ENCODE measurements around the gene RPL18. TPM values are rescaled to one million over a fixed set of nuclear protein-coding genes. Genes with fewer than 3 reads are reported as not detected.
A peak's percentile ranks its signal among the peaks of the same experiment; 100 is the strongest.

Gene RPL18
- polyA plus RNA-seq, 4 donors = 2,041 to 3,184 (median 2,596) TPM

- no peak for FAIRE-seq
- DNase-seq = peak; percentile 50 to 54
These were observed 10.1 kb downstream of the RPL18 start for GRCh38 chr19:48608798-48609263.

GRCh38 chr19:48607359-48607755 lies 11.6 kb downstream of the RPL18 start:
- Histone ChIP-seq H3K4me3 (ENCODE audit: low read depth in 1 of 3, low read length in 3 of 3) (no peak overlapping the region), H3K27me3 (ENCODE audit: control insufficient read depth in 3 of 3, insufficient read depth in 3 of 3, low read length in 3 of 3) (no peaks in the 10 kb centered on the region), H3K36me3 (ENCODE audit: control insufficient read depth in 3 of 3, insufficient read depth in 2 of 3, low read depth in 1 of 3, low read length in 3 of 3) (peaks cover 0 to 74% (median 2%) of the 10 kb centered on the region in 3 donors), H3K27ac (ENCODE audit: low read depth in 1 of 3, low read length in 2 of 3) (no peak overlapping the region), H3K4me1 (ENCODE audit: control insufficient read depth in 3 of 3, insufficient read depth in 2 of 3, low read depth in 1 of 3, low read length in 2 of 3) (peaks cover 0 to 6% (median 0%) of the 10 kb centered on the region in 3 donors), H3K9me3 (ENCODE audit: control insufficient read depth in 2 of 2, insufficient read depth in 1 of 2, low read depth in 1 of 2, low read length in 1 of 2) (no peaks in the 10 kb centered on the region)
- FAIRE-seq = no peak
- WGBS, 3 donors = 87 to 93% (median 88%) methylated on average over 7 of the region's 7 CpGs
- DNase-seq = no peak

More at GRCh38 chr19:48608798-48609263, 10.1 kb downstream of the RPL18 start:
- Histone ChIP-seq H3K4me3 (ENCODE audit: low read depth in 1 of 3, low read length in 3 of 3) (no peak overlapping the region), H3K27ac (ENCODE audit: low read depth in 1 of 3, low read length in 2 of 3) (no peak overlapping the region), H3K4me1 (ENCODE audit: control insufficient read depth in 3 of 3, insufficient read depth in 2 of 3, low read depth in 1 of 3, low read length in 2 of 3) (peaks cover 0 to 14% (median 0%) of the 10 kb centered on the region in 3 donors), H3K36me3 (ENCODE audit: control insufficient read depth in 3 of 3, insufficient read depth in 2 of 3, low read depth in 1 of 3, low read length in 3 of 3) (peaks cover 0 to 74% (median 2%) of the 10 kb centered on the region in 3 donors), H3K27me3 (ENCODE audit: control insufficient read depth in 3 of 3, insufficient read depth in 3 of 3, low read length in 3 of 3) (no peaks in the 10 kb centered on the region), H3K9me3 (ENCODE audit: control insufficient read depth in 2 of 2, insufficient read depth in 1 of 2, low read depth in 1 of 2, low read length in 1 of 2) (no peaks in the 10 kb centered on the region)
- 17 to 20% (median 18%) methylated on average over 9 of the region's 9 CpGs for WGBS, 3 donors

- Histone ChIP-seq H3K9me3 (ENCODE audit: control insufficient read depth in 2 of 2, insufficient read depth in 1 of 2, low read depth in 1 of 2, low read length in 1 of 2) (no peaks in the 10 kb centered on the region), H3K4me1 (ENCODE audit: control insufficient read depth in 3 of 3, insufficient read depth in 2 of 3, low read depth in 1 of 3, low read length in 2 of 3) (peaks cover 0 to 10% (median 0%) of the 10 kb centered on the region in 3 donors), H3K36me3 (ENCODE audit: control insufficient read depth in 3 of 3, insufficient read depth in 2 of 3, low read depth in 1 of 3, low read length in 3 of 3) (peaks cover 0 to 73% (median 0%) of the 10 kb centered on the region in 3 donors), H3K27ac (ENCODE audit: low read depth in 1 of 3, low read length in 2 of 3) (no peak within 1 kb of the TSS), H3K27me3 (ENCODE audit: control insufficient read depth in 3 of 3, insufficient read depth in 3 of 3, low read length in 3 of 3) (no peaks in the 10 kb centered on the region), H3K4me3 (ENCODE audit: low read depth in 1 of 3, low read length in 3 of 3) (no peak within 1 kb of the TSS)
- no peak for DNase-seq
- FAIRE-seq = no peak
- WGBS, 3 donors = 89 to 93% (median 90%) methylated on average over 36 to 39 of the region's 39 CpGs
These were observed 12.3 kb downstream of the RPL18 start, which contains the start of gene SPACA4 for GRCh38 chr19:48606463-48607358. TSS of gene SPACA4 (plus strand) at chr19:48606742. CDS start at chr19:48606979, 237 bp downstream.

GRCh38 chr19:48603850-48604249 lies 15.1 kb downstream of the RPL18 start:
- FAIRE-seq = no peak

GRCh38 chr19:48603449-48603848 lies 15.5 kb downstream of the RPL18 start:
- 87 to 94% (median 92%) methylated on average over 20 to 39 of the region's 39 CpGs for WGBS, 3 donors
- Histone ChIP-seq H3K27me3 (ENCODE audit: control insufficient read depth in 3 of 3, insufficient read depth in 3 of 3, low read length in 3 of 3) (no peaks in the 10 kb centered on the region), H3K4me1 (ENCODE audit: control insufficient read depth in 3 of 3, insufficient read depth in 2 of 3, low read depth in 1 of 3, low read length in 2 of 3) (peaks cover 0 to 15% (median 0%) of the 10 kb centered on the region in 3 donors), H3K9me3 (ENCODE audit: control insufficient read depth in 2 of 2, insufficient read depth in 1 of 2, low read depth in 1 of 2, low read length in 1 of 2) (no peaks in the 10 kb centered on the region), H3K4me3 (ENCODE audit: low read depth in 1 of 3, low read length in 3 of 3) (no peak overlapping the region), H3K36me3 (ENCODE audit: control insufficient read depth in 3 of 3, insufficient read depth in 2 of 3, low read depth in 1 of 3, low read length in 3 of 3) (peaks cover 0 to 67% (median 3%) of the 10 kb centered on the region in 3 donors), H3K27ac (ENCODE audit: low read depth in 1 of 3, low read length in 2 of 3) (no peak overlapping the region)
- FAIRE-seq (no peak), DNase-seq (no peak)

More at GRCh38 chr19:48603850-48604249, 15.1 kb downstream of the RPL18 start:
- Histone ChIP-seq H3K36me3 (ENCODE audit: control insufficient read depth in 3 of 3, insufficient read depth in 2 of 3, low read depth in 1 of 3, low read length in 3 of 3) (peaks cover 0 to 71% (median 3%) of the 10 kb centered on the region in 3 donors), H3K27me3 (ENCODE audit: control insufficient read depth in 3 of 3, insufficient read depth in 3 of 3, low read length in 3 of 3) (no peaks in the 10 kb centered on the region), H3K4me3 (ENCODE audit: low read depth in 1 of 3, low read length in 3 of 3) (no peak overlapping the region), H3K9me3 (ENCODE audit: control insufficient read depth in 2 of 2, insufficient read depth in 1 of 2, low read depth in 1 of 2, low read length in 1 of 2) (no peaks in the 10 kb centered on the region), H3K4me1 (ENCODE audit: control insufficient read depth in 3 of 3, insufficient read depth in 2 of 3, low read depth in 1 of 3, low read length in 2 of 3) (peaks cover 0 to 15% (median 0%) of the 10 kb centered on the region in 3 donors), H3K27ac (ENCODE audit: low read depth in 1 of 3, low read length in 2 of 3) (no peak overlapping the region)
- WGBS, 3 donors = 88 to 93% (median 89%) methylated on average over 9 of the region's 9 CpGs
- DNase-seq = no peak

GRCh38 chr19:48603001-48603400 lies 16.0 kb downstream of the RPL18 start:
- WGBS, 3 donors = 41 to 70% (median 60%) methylated on average over 9 of the region's 9 CpGs
- no peaks in the 10 kb centered on the region for H3K27me3 ChIP-seq (ENCODE audit: control insufficient read depth in 3 of 3, insufficient read depth in 3 of 3, low read length in 3 of 3)

GRCh38 chr19:48600679-48601417 lies 18.1 kb downstream of the RPL18 start:
- H3K4me1 ChIP-seq (ENCODE audit: control insufficient read depth in 3 of 3, insufficient read depth in 2 of 3, low read depth in 1 of 3, low read length in 2 of 3) = peaks cover 0 to 15% (median 0%) of the 10 kb centered on the region in 3 donors
- H3K36me3 ChIP-seq (ENCODE audit: control insufficient read depth in 3 of 3, insufficient read depth in 2 of 3, low read depth in 1 of 3, low read length in 3 of 3) = peaks cover 0 to 42% (median 3%) of the 10 kb centered on the region in 3 donors
- H3K4me3 ChIP-seq (ENCODE audit: low read depth in 1 of 3, low read length in 3 of 3) = no peak overlapping the region
- H3K27me3 ChIP-seq (ENCODE audit: control insufficient read depth in 3 of 3, insufficient read depth in 3 of 3, low read length in 3 of 3) = no peaks in the 10 kb centered on the region
- no peaks in the 10 kb centered on the region for H3K9me3 ChIP-seq (ENCODE audit: control insufficient read depth in 2 of 2, insufficient read depth in 1 of 2, low read depth in 1 of 2, low read length in 1 of 2)
- DNase-seq (peak in 1 of 2 donors; percentile 66), FAIRE-seq (no peak)
- WGBS, 3 donors = 56 to 75% (median 68%) methylated on average over 21 of the region's 21 CpGs
- H3K27ac ChIP-seq (ENCODE audit: low read depth in 1 of 3, low read length in 2 of 3) = peak overlapping the region in 2 of 3 donors; percentile 6 to 37

More at GRCh38 chr19:48603001-48603400, 16.0 kb downstream of the RPL18 start:
- FAIRE-seq = no peak
- Histone ChIP-seq H3K36me3 (ENCODE audit: control insufficient read depth in 3 of 3, insufficient read depth in 2 of 3, low read depth in 1 of 3, low read length in 3 of 3) (peaks cover 0 to 62% (median 3%) of the 10 kb centered on the region in 3 donors), H3K9me3 (ENCODE audit: control insufficient read depth in 2 of 2, insufficient read depth in 1 of 2, low read depth in 1 of 2, low read length in 1 of 2) (no peaks in the 10 kb centered on the region), H3K4me3 (ENCODE audit: low read depth in 1 of 3, low read length in 3 of 3) (no peak overlapping the region), H3K4me1 (ENCODE audit: control insufficient read depth in 3 of 3, insufficient read depth in 2 of 3, low read depth in 1 of 3, low read length in 2 of 3) (peaks cover 0 to 15% (median 0%) of the 10 kb centered on the region in 3 donors), H3K27ac (ENCODE audit: low read depth in 1 of 3, low read length in 2 of 3) (no peak overlapping the region)
- DNase-seq = no peak

Measured in small intestine (tissue), 7 donors.